Measurements from ENCODE around the gene FLAD1.

FLAD1 gene

GRCh38 chr1:154954541-154954940 is 28.6 kb upstream of the FLAD1 start:
- DNase-seq (ENCODE audit: low read depth): no peak
- TF ChIP-seq CTCF (conservative IDR thresholded peaks at IDR 0.05; ENCODE audit: low read length): no peak
- no peak overlapping the region for H3K4me3 ChIP-seq (ENCODE audit: low read length)

GRCh38 chr1:154955039-154955717 is 28.0 kb upstream of the FLAD1 start:
- no peak for TF ChIP-seq CTCF (conservative IDR thresholded peaks at IDR 0.05; ENCODE audit: low read length)
- peak overlapping the region; percentile 72 for H3K4me3 ChIP-seq (ENCODE audit: low read length)
- DNase-seq (ENCODE audit: low read depth): peak; percentile 71

GRCh38 chr1:154955718-154956543 is 27.2 kb upstream of the FLAD1 start, which contains the start of gene PBXIP1:
Gene PBXIP1, minus strand, starts transcription at chr1:154956099. Its CDS starts 2,378 bp downstream, at chr1:154953721.
- H3K4me3 ChIP-seq (ENCODE audit: low read length): peak within 1 kb of the TSS; percentile 72
- DNase-seq (ENCODE audit: low read depth): peak; percentile 85
- TF ChIP-seq CTCF (conservative IDR thresholded peaks at IDR 0.05; ENCODE audit: low read length): peak; percentile 55

- DNase-seq (ENCODE audit: low read depth): no peak
- no peak for TF ChIP-seq CTCF (conservative IDR thresholded peaks at IDR 0.05; ENCODE audit: low read length)
- H3K4me3 ChIP-seq (ENCODE audit: low read length): peak overlapping the region; percentile 72
Observed at GRCh38 chr1:154956544-154956941, 26.6 kb upstream of the FLAD1 start.

- no peak for TF ChIP-seq CTCF (conservative IDR thresholded peaks at IDR 0.05; ENCODE audit: low read length)
- DNase-seq (ENCODE audit: low read depth): no peak
- no peak overlapping the region for H3K4me3 ChIP-seq (ENCODE audit: low read length)
Observed at GRCh38 chr1:154957091-154957657, 26.0 kb upstream of the FLAD1 start.

- TF ChIP-seq CTCF (conservative IDR thresholded peaks at IDR 0.05; ENCODE audit: low read length): no peak
- H3K4me3 ChIP-seq (ENCODE audit: low read length): no peak overlapping the region
- DNase-seq (ENCODE audit: low read depth): no peak
Observed at GRCh38 chr1:154958036-154958435, 25.1 kb upstream of the FLAD1 start.
